Measurements from ENCODE around the gene EIF4H. TPM values are rescaled to one million over a fixed set of nuclear protein-coding genes. Genes with fewer than 3 reads are reported as not detected.

The EIF4H gene
- polyA plus RNA-seq, 6 donors from 2014 or later: 185 to 247 (median 209) TPM

- ATAC-seq (ENCODE audit: low read depth in 2 of 2) (no peak), DNase-seq (no peak)
- Mint-ChIP-seq H3K4me3 (peak overlapping the region in 3 of 8 donors; percentile 36 to 82 (median 68)), H3K36me3 (peaks cover 0 to 8% of the 10 kb centered on the region in 2 donors), H3K27me3 (no peaks in the 10 kb centered on the region), H3K4me1 (peaks cover 29 to 65% (median 64%) of the 10 kb centered on the region in 3 donors), H3K27ac (peak overlapping the region in 5 of 6 donors; percentile 10 to 89 (median 66)), H3K9me3 (no peaks in the 10 kb centered on the region)
These were observed 51.2 kb downstream of the EIF4H start for GRCh38 chr7:74225400-74225799.

GRCh38 chr7:74226633-74227032 is 52.5 kb downstream of the EIF4H start:
- DNase-seq: no peak
- Mint-ChIP-seq H3K36me3 (peaks cover 0 to 8% of the 10 kb centered on the region in 2 donors), H3K4me1 (peaks cover 33 to 77% (median 71%) of the 10 kb centered on the region in 3 donors), H3K27ac (peak overlapping the region; percentile 53 to 97 (median 92)), H3K27me3 (no peaks in the 10 kb centered on the region), H3K4me3 (peak overlapping the region in 7 of 8 donors; percentile 32 to 85 (median 54)), H3K9me3 (no peaks in the 10 kb centered on the region)
- no peak for ATAC-seq (ENCODE audit: low read depth in 2 of 2)

GRCh38 chr7:74228951-74229900 is 55.1 kb downstream of the EIF4H start:
- H3K9me3 Mint-ChIP-seq: no peaks in the 10 kb centered on the region
- H3K27ac Mint-ChIP-seq: peak overlapping the region; percentile 61 to 98 (median 94)
- ATAC-seq (ENCODE audit: low read depth in 2 of 2): no peak
- peak overlapping the region in 7 of 8 donors; percentile 39 to 82 (median 61) for H3K4me3 Mint-ChIP-seq
- H3K36me3 Mint-ChIP-seq: peaks cover 0 to 11% of the 10 kb centered on the region in 2 donors
- H3K4me1 Mint-ChIP-seq: peaks cover 30 to 70% (median 63%) of the 10 kb centered on the region in 3 donors
- no peaks in the 10 kb centered on the region for H3K27me3 Mint-ChIP-seq
- no peak for DNase-seq

- ATAC-seq (ENCODE audit: low read depth in 2 of 2) (peak; percentile 59 to 61), DNase-seq (peak; percentile 54)
- Mint-ChIP-seq H3K27ac (peak overlapping the region; percentile 83 to 98 (median 94)), H3K4me3 (peak overlapping the region; percentile 2 to 85 (median 70)), H3K4me1 (peaks cover 37 to 73% (median 61%) of the 10 kb centered on the region in 3 donors), H3K9me3 (no peaks in the 10 kb centered on the region), H3K27me3 (no peaks in the 10 kb centered on the region), H3K36me3 (peaks cover 4 to 18% of the 10 kb centered on the region in 2 donors)
These were observed 56.5 kb downstream of the EIF4H start for GRCh38 chr7:74230446-74231231.

GRCh38 chr7:74231232-74231590 is 57.1 kb downstream of the EIF4H start:
- Mint-ChIP-seq H3K27me3 (no peaks in the 10 kb centered on the region), H3K4me3 (peak overlapping the region; percentile 2 to 85 (median 68)), H3K4me1 (peaks cover 37 to 69% (median 58%) of the 10 kb centered on the region in 3 donors), H3K27ac (peak overlapping the region; percentile 83 to 98 (median 94)), H3K36me3 (peaks cover 4 to 17% of the 10 kb centered on the region in 2 donors), H3K9me3 (no peaks in the 10 kb centered on the region)
- ATAC-seq (ENCODE audit: low read depth in 2 of 2): peak; percentile 90 to 93
- peak; percentile 79 for DNase-seq

- H3K4me1 Mint-ChIP-seq: peaks cover 26 to 56% (median 49%) of the 10 kb centered on the region in 3 donors
- H3K27me3 Mint-ChIP-seq: no peaks in the 10 kb centered on the region
- H3K27ac Mint-ChIP-seq: peak overlapping the region; percentile 24 to 92 (median 84)
- no peaks in the 10 kb centered on the region for H3K9me3 Mint-ChIP-seq
- DNase-seq: no peak
- ATAC-seq (ENCODE audit: low read depth in 2 of 2): no peak
- H3K4me3 Mint-ChIP-seq: no peak overlapping the region
- H3K36me3 Mint-ChIP-seq: peaks cover 4 to 21% of the 10 kb centered on the region in 2 donors
These were observed 59.6 kb downstream of the EIF4H start for GRCh38 chr7:74233655-74234285.

- no peak for ATAC-seq (ENCODE audit: low read depth in 2 of 2)
- no peak overlapping the region for H3K4me3 Mint-ChIP-seq
- H3K27me3 Mint-ChIP-seq: no peaks in the 10 kb centered on the region
- H3K4me1 Mint-ChIP-seq: peaks cover 20 to 48% (median 39%) of the 10 kb centered on the region in 3 donors
- peak overlapping the region in 3 of 6 donors; percentile 21 to 92 (median 42) for H3K27ac Mint-ChIP-seq
- peaks cover 4 to 28% of the 10 kb centered on the region in 2 donors for H3K36me3 Mint-ChIP-seq
- H3K9me3 Mint-ChIP-seq: no peaks in the 10 kb centered on the region
- no peak for DNase-seq
These were observed 61.5 kb downstream of the EIF4H start for GRCh38 chr7:74235518-74236268.

GRCh38 chr7:74236284-74236683 is 62.1 kb downstream of the EIF4H start:
- Mint-ChIP-seq H3K27me3 (no peaks in the 10 kb centered on the region), H3K9me3 (no peaks in the 10 kb centered on the region), H3K36me3 (peaks cover 4 to 28% of the 10 kb centered on the region in 2 donors), H3K4me1 (peaks cover 19 to 47% (median 36%) of the 10 kb centered on the region in 3 donors), H3K4me3 (no peak overlapping the region), H3K27ac (peak overlapping the region in 1 of 6 donors; percentile 29)
- DNase-seq (no peak), ATAC-seq (ENCODE audit: low read depth in 2 of 2) (no peak)

GRCh38 chr7:74240482-74240881 is 66.3 kb downstream of the EIF4H start:
- H3K27me3 Mint-ChIP-seq: no peaks in the 10 kb centered on the region
- H3K4me3 Mint-ChIP-seq: peak overlapping the region in 3 of 8 donors; percentile 50 to 80 (median 51)

GRCh38 chr7:74242122-74242443 is 67.9 kb downstream of the EIF4H start:
- Mint-ChIP-seq H3K4me3 (peak overlapping the region; percentile 77 to 92 (median 86)), H3K27ac (peak overlapping the region in 5 of 6 donors; percentile 29 to 95 (median 91)), H3K4me1 (peaks cover 25 to 46% (median 31%) of the 10 kb centered on the region in 3 donors), H3K9me3 (no peaks in the 10 kb centered on the region), H3K36me3 (peaks cover 8 to 18% of the 10 kb centered on the region in 2 donors), H3K27me3 (no peaks in the 10 kb centered on the region)
- DNase-seq (no peak), ATAC-seq (ENCODE audit: low read depth in 2 of 2) (peak; percentile 2 to 17)

More at GRCh38 chr7:74240482-74240881, 66.3 kb downstream of the EIF4H start:
- ATAC-seq (ENCODE audit: low read depth in 2 of 2): no peak
- no peak for DNase-seq
- Mint-ChIP-seq H3K9me3 (no peaks in the 10 kb centered on the region), H3K4me1 (peaks cover 25 to 47% (median 34%) of the 10 kb centered on the region in 3 donors), H3K36me3 (peaks cover 8 to 24% of the 10 kb centered on the region in 2 donors), H3K27ac (no peak overlapping the region)

GRCh38 chr7:74246497-74246896 is 72.3 kb downstream of the EIF4H start:
- peaks cover 12 to 16% of the 10 kb centered on the region in 2 donors for H3K36me3 Mint-ChIP-seq
- no peak overlapping the region for H3K27ac Mint-ChIP-seq
- H3K27me3 Mint-ChIP-seq: no peaks in the 10 kb centered on the region
- H3K9me3 Mint-ChIP-seq: no peaks in the 10 kb centered on the region
- no peak overlapping the region for H3K4me3 Mint-ChIP-seq
- peaks cover 15 to 43% (median 20%) of the 10 kb centered on the region in 3 donors for H3K4me1 Mint-ChIP-seq
- DNase-seq (no peak), ATAC-seq (ENCODE audit: low read depth in 2 of 2) (no peak)

Data from naive B cell (primary cell).